ELF-1 (cell line): Measurements from ENCODE around the gene MYMK.

Experiments
- DNase-seq: peaks from one replicate; pipeline ENCODE4 v3.0.0-alpha.2; 2016; ENCODE audit warnings: low read depth, low spot score

MYMK gene

GRCh38 chr9:133518706-133519449, 5.9 kb downstream of the MYMK start:
- no peak for DNase-seq

DNA sequence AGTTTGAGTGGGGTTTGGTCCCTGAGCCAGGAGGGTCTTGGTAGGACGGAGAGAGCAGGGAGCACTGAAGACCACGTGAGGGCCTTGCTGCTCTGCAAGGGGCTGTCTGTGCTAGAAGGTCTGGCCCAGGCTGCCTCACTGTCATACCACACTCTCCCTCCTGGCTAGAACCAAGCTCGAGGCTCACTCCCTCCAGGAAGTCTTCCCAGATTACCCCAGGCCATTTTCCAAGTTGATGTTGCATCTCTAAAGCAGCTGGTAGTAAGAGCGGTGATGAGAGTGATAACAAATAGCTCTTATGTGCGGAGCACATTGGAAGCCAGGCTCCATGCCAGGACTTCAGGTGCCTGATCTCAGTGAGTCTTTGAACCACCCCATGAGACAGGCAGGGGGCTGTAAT, 6.6 kb downstream of the MYMK start:
- no peak for DNase-seq

GRCh38 chr9:133517711-133518110, 7.0 kb downstream of the MYMK start:
- no peak for DNase-seq

- no peak for DNase-seq
These were observed 7.8 kb downstream of the MYMK start for GRCh38 chr9:133516961-133517350.

GRCh38 chr9:133516256-133516960, 8.4 kb downstream of the MYMK start:
- no peak for DNase-seq

DNA sequence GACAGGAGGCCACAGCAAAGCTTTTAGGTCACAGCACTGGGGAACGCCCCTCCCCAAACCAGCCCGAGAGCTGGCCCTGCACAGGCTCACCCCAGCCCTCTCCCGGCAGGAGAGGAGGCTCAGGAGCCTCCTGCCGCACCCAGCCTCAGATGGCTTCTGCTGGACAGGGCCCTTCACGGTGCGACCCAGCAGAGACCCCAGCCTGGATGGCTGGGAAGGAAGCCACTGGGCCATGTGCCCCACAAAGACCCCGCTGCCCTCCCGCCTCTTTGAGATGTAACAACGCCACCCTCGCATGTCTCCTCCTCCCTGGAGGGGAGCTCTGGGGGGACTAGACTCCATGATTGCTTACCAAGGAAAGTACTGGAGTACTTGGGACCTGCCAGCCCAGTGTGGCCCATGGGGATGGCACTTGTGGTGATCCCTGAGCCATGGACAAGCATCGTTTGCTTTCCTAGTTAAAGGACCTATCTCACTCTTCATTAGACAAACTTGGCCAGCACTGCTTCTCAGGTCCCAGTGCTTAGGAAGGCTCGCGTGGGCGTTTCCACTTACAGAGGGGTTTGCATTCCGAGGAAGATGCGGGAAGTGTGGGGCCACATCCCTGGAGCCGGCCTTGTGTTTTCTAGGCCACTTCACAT, 9.0 kb downstream of the MYMK start:
- DNase-seq, result no peak

- no peak for DNase-seq
These were observed 9.5 kb downstream of the MYMK start for GRCh38 chr9:133515240-133515610.

GRCh38 chr9:133514460-133515239, 10.1 kb downstream of the MYMK start:
- DNase-seq, result no peak

DNA sequence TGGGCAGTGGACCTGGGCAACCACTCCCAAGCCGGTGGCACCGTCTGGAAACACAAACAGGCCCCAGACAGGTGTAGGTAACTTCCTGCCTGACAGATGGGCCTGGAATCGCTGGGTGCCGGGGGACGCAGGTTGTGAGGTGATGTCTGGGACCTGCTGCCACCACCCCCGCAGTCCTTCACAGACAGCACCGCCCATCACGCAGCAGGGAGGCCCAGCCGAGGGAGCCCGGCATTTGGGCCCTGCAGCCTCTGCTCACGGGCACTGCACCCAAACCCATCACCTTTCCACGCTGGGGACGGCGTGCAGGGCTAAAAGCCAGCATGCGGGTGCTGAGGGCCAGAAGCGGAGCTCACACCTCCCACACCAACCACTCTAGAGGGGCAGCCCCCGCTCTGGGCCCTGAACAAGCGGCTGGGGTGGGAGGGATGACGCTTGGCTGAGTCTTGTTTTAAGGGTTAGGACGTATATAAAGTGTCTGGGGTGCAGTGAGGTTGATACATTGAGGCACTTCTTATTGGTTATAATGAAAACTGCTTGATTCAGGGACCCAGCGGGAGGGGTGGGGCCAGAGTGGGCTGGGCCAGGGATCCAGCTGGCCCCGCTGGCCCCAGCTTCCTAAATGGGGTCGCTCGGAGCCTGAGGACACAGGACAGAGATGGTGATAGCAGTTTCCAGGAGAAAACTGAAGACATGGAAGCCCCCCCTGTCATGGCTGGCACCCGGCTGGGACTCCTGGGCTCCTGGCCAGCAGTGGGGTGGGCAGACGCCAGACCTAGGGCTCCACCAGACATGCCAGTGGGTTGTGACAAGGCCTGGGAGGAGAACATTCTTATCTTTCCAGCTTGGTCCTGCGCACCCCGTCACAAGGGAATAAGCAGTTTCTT, 11.3 kb downstream of the MYMK start:
- DNase-seq, result no peak

DNA sequence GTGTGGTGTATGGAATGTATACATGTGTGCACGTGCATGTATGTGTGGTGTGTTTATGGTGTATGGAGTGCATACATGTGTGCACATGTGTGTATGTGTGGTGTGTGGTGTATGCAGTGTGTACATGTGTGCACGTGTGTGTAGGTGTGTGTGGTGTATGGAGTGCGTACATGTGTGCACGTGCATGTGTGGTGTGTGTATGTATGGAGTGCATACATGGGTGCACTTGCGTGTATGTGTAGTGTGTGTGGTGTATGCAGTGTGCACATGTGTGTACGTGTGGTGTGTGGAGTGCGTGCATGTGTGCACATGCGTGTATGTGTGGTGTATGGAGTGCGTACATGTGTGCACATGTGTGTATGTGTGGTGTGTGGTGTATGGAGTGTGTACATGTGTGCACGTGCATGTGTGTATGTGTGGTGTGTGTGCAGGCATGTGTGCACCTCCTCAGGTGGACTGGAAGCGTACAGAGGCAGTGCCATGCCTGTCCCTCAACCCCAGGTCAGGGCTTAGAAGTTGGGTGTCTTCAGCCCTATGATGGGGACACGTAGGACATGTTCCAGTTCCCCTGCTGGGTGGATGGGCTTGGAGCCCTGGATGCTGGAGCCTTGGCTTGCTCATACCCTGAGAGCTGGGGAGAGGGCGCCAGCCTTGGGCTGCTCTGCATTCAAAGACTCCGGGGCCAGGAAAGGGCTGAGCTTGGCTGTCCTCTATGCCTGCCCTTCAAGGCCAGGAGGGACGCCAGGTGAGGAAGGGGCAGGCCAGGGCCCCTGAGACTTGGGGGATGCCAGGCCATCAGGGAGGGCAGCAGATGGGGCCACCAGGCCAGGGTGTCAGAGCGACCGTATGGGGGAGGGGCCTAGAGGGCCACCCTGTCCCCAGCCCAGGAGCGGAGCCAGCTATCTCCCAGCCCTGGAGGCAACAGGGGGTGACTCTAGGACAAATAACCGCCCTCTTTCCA, 12.2 kb downstream of the MYMK start:
- DNase-seq, result no peak

GRCh38 chr9:133511607-133512006, 13.2 kb downstream of the MYMK start:
- no peak for DNase-seq

DNA sequence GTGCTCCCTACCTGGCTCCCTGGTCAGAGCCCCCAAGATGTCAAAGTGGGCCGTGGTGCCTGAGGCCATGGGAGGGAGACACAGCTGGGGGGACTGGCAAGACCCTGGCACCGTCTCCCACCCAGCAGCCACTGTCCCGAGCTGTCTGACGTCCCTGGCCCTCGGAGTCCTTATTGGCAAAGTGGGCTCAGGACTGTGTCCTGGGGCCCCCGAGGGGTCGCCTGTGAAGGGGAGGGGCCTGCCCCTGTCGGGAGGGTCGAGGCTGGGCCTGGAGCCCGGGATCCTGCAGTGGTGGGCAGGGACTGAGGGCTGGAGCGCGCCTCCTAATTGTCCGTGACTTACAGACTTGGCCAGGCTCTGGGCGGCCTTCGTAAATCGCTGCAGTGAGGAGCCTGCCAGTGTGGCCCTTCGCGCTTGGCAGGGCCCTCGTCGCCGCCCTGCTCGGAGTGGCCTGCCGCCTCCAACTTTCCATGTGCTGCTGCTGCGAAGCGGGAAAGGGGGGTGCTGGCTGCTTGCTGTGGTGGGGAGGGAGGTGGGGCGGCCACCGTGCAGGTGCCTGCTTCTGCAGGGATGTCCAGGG, 13.7 kb downstream of the MYMK start:
- no peak for DNase-seq

GRCh38 chr9:133509179-133510083, 15.3 kb downstream of the MYMK start:
- peak; percentile 98 for DNase-seq

DNA sequence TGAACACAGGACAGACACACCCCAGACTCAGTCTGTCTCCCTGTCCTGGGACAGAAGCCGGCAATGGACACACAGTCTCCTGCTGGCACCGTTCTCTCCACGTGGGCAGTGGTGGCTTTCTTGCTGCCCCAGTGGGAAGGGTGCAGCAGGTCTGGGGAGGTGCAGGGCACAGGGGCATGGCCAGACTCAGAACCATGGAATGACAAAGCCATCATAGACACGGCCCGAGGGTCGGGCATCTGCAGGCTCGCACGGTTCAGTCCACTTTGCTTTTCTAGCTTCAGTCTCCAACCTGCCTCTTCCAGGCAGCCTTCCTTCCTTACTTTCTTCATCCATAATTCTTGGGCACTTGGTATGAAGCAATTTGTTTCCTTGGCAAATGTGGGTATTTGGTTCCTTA, 16.7 kb downstream of the MYMK start:
- DNase-seq, result no peak

GRCh38 chr9:133507246-133507965, 17.4 kb downstream of the MYMK start:
- DNase-seq, result no peak

- no peak for DNase-seq
These were observed 18.1 kb downstream of the MYMK start for GRCh38 chr9:133506653-133507038.

DNA sequence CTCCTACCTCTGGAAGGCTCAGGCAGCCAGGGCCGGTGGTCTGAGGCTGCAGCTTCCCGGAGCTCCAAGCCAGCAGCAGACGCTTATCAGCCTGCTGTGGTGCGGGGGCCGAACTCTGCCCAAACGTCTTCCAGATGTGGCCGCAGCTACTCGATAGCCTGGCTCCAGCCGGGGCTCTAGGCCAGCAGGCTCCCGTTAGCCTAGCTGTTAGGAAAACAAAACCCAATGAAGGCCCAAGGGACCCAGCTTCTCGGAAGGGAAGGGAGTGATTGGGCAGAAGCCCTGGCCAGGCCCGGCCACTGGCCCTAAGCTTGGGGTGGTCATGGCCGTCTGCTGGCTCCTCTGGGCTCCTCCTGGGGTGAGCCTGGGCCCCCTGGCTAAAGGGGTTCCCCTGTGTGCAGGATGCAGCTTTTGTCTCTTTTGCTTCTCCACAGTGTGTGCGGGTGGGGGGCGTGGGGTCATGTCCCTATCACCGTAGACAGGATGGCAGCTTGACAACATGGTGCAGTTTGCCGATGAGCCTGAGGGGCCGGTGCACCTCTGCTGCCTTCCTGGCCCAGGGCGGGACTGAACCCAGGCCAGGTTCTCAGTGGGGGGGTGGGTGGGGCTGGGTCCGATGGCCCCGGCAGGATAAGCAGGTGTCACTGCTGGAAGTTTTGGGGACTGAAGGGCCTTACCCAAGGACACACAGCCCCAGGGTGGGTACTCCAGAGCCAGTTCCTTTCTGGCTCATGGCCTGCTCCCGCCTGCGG, 18.7 kb downstream of the MYMK start:
- DNase-seq, result no peak
